HG02610 (cell line): ENCODE data around the gene GINS1.
"Not testable (repeated sequence)": the region's sequence is repeated elsewhere in the genome, so short reads cannot be mapped to it uniquely, and the experiment has no call there.

Experiments
- ATAC-seq: cut with Tn5 transposase; IDR thresholded peaks from one replicate; pipeline ENCODE4 v1.9.1; 2021; ENCODE audit warnings: mild to moderate bottlenecking, moderate library complexity; ENCODE audit not compliant: unreplicated experiment

Gene GINS1

GRCh38 chr20:25473297-25473696 lies 65.8 kb downstream of the GINS1 start:
- ATAC-seq: not testable (repeated sequence)

- no peak for ATAC-seq
Observed at GRCh38 chr20:25476106-25477013, 68.9 kb downstream of the GINS1 start.

- ATAC-seq: no peak
Observed at GRCh38 chr20:25477014-25477882, 69.8 kb downstream of the GINS1 start.

- no peak for ATAC-seq
Observed at GRCh38 chr20:25478889-25479568, 71.6 kb downstream of the GINS1 start.

- ATAC-seq: no peak
Observed at GRCh38 chr20:25479638-25480037, 72.2 kb downstream of the GINS1 start.

- no peak for ATAC-seq
Observed at GRCh38 chr20:25480156-25480555, 72.7 kb downstream of the GINS1 start.

- ATAC-seq: no peak
Observed at GRCh38 chr20:25480797-25481196, 73.3 kb downstream of the GINS1 start.

- no peak for ATAC-seq
Observed at GRCh38 chr20:25481235-25481917, 73.9 kb downstream of the GINS1 start.

- no peak for ATAC-seq
Observed at GRCh38 chr20:25481918-25482253, 74.4 kb downstream of the GINS1 start.

- no peak for ATAC-seq
Observed at GRCh38 chr20:25483431-25484132, 76.1 kb downstream of the GINS1 start.

GRCh38 chr20:25484224-25484846 lies 76.9 kb downstream of the GINS1 start:
- ATAC-seq: no peak

- no peak for ATAC-seq
Observed at GRCh38 chr20:25484911-25485511, 77.5 kb downstream of the GINS1 start.

- ATAC-seq: no peak
Observed at GRCh38 chr20:25485872-25486271, 78.4 kb downstream of the GINS1 start.

- ATAC-seq: no peak
Observed at GRCh38 chr20:25486377-25486776, 78.9 kb downstream of the GINS1 start.

GRCh38 chr20:25487306-25487705 lies 79.8 kb downstream of the GINS1 start:
- ATAC-seq: no peak

- ATAC-seq: no peak
Observed at GRCh38 chr20:25487975-25488374, 80.5 kb downstream of the GINS1 start.

- no peak for ATAC-seq
Observed at GRCh38 chr20:25489221-25489871, 81.9 kb downstream of the GINS1 start.

GRCh38 chr20:25490656-25491445 lies 83.4 kb downstream of the GINS1 start:
- no peak for ATAC-seq
